Endothelial cell of umbilical vein (primary cell): ENCODE data around the gene P2RY8. TPM values are rescaled to one million over a fixed set of nuclear protein-coding genes. Genes with fewer than 3 reads are reported as not detected.

Experiments
- BruUV-seq: library from RNA; stranded (reverse); fragments of 400-500 nt; replicated peaks from 2 replicates; lab custom pipeline; 2021; lab: Mats Ljungman, UMichigan
- CTCF ChIA-PET: fragments of 300-600, 350-600 bp; sonication (Branson Sonifier 250); formaldehyde crosslinking; loops from one replicate; lab custom pipeline; 2021; ENCODE audit warnings: antibody characterized with exemption, inconsistent platforms; lab: Charles Lee
- POLR2A ChIA-PET: fragments of 300-600, 350-600 bp; sonication (Branson Sonifier 250); formaldehyde crosslinking; loops from one replicate; lab custom pipeline; 2021; ENCODE audit warnings: antibody characterized with exemption, inconsistent platforms; lab: Charles Lee
- DNase-seq: peaks from one replicate; pipeline ENCODE4 v3.0.0-alpha.2; 2011; ENCODE audit warnings: low read depth, low spot score
- FAIRE-seq: peaks from 2 replicates; lab custom pipeline; 2011; peaks lifted over from hg19 to GRCh38; lab: Jason Lieb, UNC
- H2AFZ ChIP-seq: 2 replicates; pipeline ENCODE4 v1.6.0; 2012; ENCODE audit warnings: low read depth, low read length, control low read depth, inconsistent platforms
- H3K27ac ChIP-seq: 2 replicates; pipeline ENCODE4 v1.5.1; 2011; ENCODE audit warnings: low read depth, mild to moderate bottlenecking, control low read depth, low read length, moderate library complexity; ENCODE audit not compliant: insufficient read depth
- H3K27me3 ChIP-seq, 2 experiments: 2 replicates each; pipeline versions ENCODE4 v1.6.0 to v1.6.1; 2011; ENCODE audit warnings: low read length in 2 of 2, mixed read lengths in 1 of 2; ENCODE audit not compliant: control insufficient read depth in 2 of 2, insufficient read depth in 2 of 2
- H3K36me3 ChIP-seq, 2 experiments: 2 replicates in 1 of 2; 3 replicates in 1 of 2; pipeline ENCODE4 v1.5.1; 2011; ENCODE audit warnings: low read length in 2 of 2, mild to moderate bottlenecking in 1 of 2, moderate library complexity in 1 of 2; ENCODE audit not compliant: control insufficient read depth in 2 of 2, insufficient read depth in 2 of 2; ENCODE audit errors: extremely low read depth in 1 of 2
- H3K4me1 ChIP-seq: 3 replicates; pipeline ENCODE4 v1.5.1; 2011; ENCODE audit warnings: mild to moderate bottlenecking, low read length; ENCODE audit not compliant: control insufficient read depth, insufficient read depth; ENCODE audit errors: extremely low read depth
- H3K4me2 ChIP-seq: 2 replicates; pipeline ENCODE4 v1.6.1; 2011; ENCODE audit warnings: low read length, control low read depth, mixed read lengths; ENCODE audit not compliant: insufficient read depth
- H3K4me3 ChIP-seq, 3 experiments: fragments of 200-600 bp in 1 of 3; sonication (generic), shearing (Covaris generic) in 1 of 3; replicated peaks in 1 of 3; 2 replicates each; pipeline ENCODE4 v1.5.1; 2011 to 2016; ENCODE audit warnings: control low read depth in 3 of 3, low read length in 3 of 3, mild to moderate bottlenecking in 2 of 3, inconsistent platforms in 1 of 3, low read depth in 1 of 3, moderate library complexity in 1 of 3; ENCODE audit not compliant: insufficient read depth in 1 of 3
- H3K79me2 ChIP-seq: 2 replicates; pipeline ENCODE4 v1.6.0; 2012; ENCODE audit warnings: low read length, inconsistent platforms; ENCODE audit not compliant: control insufficient read depth, insufficient read depth
- H3K9ac ChIP-seq: replicated peaks from 2 replicates; pipeline ENCODE3; 2011; ENCODE audit warnings: low read length, control low read depth; ENCODE audit not compliant: insufficient read depth; ENCODE audit errors: extremely low read depth
- H3K9me1 ChIP-seq: replicated peaks from 3 replicates; pipeline ENCODE4 v1.6.0; 2011; ENCODE audit warnings: mild to moderate bottlenecking, low read length; ENCODE audit not compliant: control insufficient read depth, insufficient read depth; ENCODE audit errors: extremely low read depth
- H3K9me3 ChIP-seq: replicated peaks from 2 replicates; pipeline ENCODE4 v1.5.1; 2012; ENCODE audit warnings: low read length, inconsistent platforms; ENCODE audit not compliant: control insufficient read depth, insufficient read depth
- H4K20me1 ChIP-seq: replicated peaks from 2 replicates; pipeline ENCODE3; 2011; ENCODE audit warnings: mild to moderate bottlenecking, low read length; ENCODE audit not compliant: control insufficient read depth, insufficient read depth; ENCODE audit errors: extremely low read depth
- EZH2 ChIP-seq: IDR thresholded peaks from 2 replicates; pipeline ENCODE4 v1.6.1; 2012; ENCODE audit warnings: borderline replicate concordance, low read depth, mild to moderate bottlenecking, moderate library complexity, low read length, inconsistent platforms; ENCODE audit not compliant: severe bottlenecking
- FOS ChIP-seq: IDR thresholded peaks from 2 replicates; pipeline ENCODE4 v1.6.1; 2011; ENCODE audit warnings: mild to moderate bottlenecking, low read length, moderate library complexity, borderline replicate concordance; ENCODE audit not compliant: insufficient read depth
- GATA2 ChIP-seq: IDR thresholded peaks from 2 replicates; pipeline ENCODE4 v1.7.0; 2011; ENCODE audit warnings: low read depth, mild to moderate bottlenecking, moderate library complexity, mixed read lengths, low read length; ENCODE audit not compliant: insufficient read length, insufficient read depth
- JUN ChIP-seq: IDR thresholded peaks from 2 replicates; pipeline ENCODE4 v1.6.1; 2011; ENCODE audit warnings: borderline replicate concordance, low read depth; ENCODE audit not compliant: insufficient read length, insufficient read depth
- MYC ChIP-seq: IDR thresholded peaks from one replicate; pipeline ENCODE4 v1.6.1; 2011; ENCODE audit warnings: mild to moderate bottlenecking, low read depth, low read length
- POLR2A ChIP-seq: IDR thresholded peaks from 2 replicates; pipeline ENCODE4 v1.6.1; 2012; ENCODE audit warnings: low read depth, mild to moderate bottlenecking, control low read depth, low read length
- POLR2AphosphoS5 ChIP-seq: IDR thresholded peaks from 2 replicates; pipeline ENCODE4 v1.6.1; 2012; ENCODE audit warnings: low read depth, mild to moderate bottlenecking, control low read depth, low read length, moderate library complexity; ENCODE audit not compliant: insufficient read depth
- dilution Hi-C: fragments of 300-500 bp; cut with MboI; formaldehyde crosslinking; loops from one replicate; pipeline ENCODE4 v1.15.0; 2019; ENCODE audit warnings: low sequenced_read_pairs; ENCODE audit not compliant: extremely low pct_ligation_motif_present
- intact Hi-C: fragments of 100-400 bp; cut with micrococcal nuclease; formaldehyde crosslinking; loops from one replicate; pipeline ENCODE4 v1.10.0; 2022
- polyA plus RNA-seq, 4 experiments: library from polyadenylated mRNA; depleted of rRNA in 3 of 4; stranded (reverse) in 3 of 4; unstranded in 1 of 4; fragments of >200 nt; gene quantifications; 2 replicates each; pipeline versions ENCODE4 v1.2.1 to v1.2.3, GENCODE V29; 2011 to 2012; ENCODE audit warnings: missing spikeins in 1 of 4
- total RNA-seq: library from RNA; stranded (reverse); gene quantifications from 2 replicates; pipeline ENCODE4 v1.2.3, GENCODE V29; 2021
- TF ChIP-seq, protein P1 (sequence below), 2 donors: IDR thresholded peaks; 1 replicate in 1 of 2; 2 replicates in 1 of 2; pipeline ENCODE4 v1.5.1; 2011; ENCODE audit warnings: low read length in 2 of 2, mild to moderate bottlenecking in 2 of 2, moderate library complexity in 2 of 2, control low read depth in 1 of 2, inconsistent platforms in 1 of 2, low read depth in 1 of 2; ENCODE audit not compliant: insufficient read depth in 1 of 2; ENCODE audit errors: extremely low read depth in 1 of 2
- TF ChIP-seq, protein P2 (sequence below): IDR thresholded peaks from 2 replicates; pipeline ENCODE4 v1.6.1; 2011; ENCODE audit not compliant: insufficient read depth, insufficient read length

Gene P2RY8
- total and polyA plus RNA-seq, 2 donors (not counting 3 experiments of a cell fraction or from before 2014, with no cell fraction given) = not detected

DNA sequence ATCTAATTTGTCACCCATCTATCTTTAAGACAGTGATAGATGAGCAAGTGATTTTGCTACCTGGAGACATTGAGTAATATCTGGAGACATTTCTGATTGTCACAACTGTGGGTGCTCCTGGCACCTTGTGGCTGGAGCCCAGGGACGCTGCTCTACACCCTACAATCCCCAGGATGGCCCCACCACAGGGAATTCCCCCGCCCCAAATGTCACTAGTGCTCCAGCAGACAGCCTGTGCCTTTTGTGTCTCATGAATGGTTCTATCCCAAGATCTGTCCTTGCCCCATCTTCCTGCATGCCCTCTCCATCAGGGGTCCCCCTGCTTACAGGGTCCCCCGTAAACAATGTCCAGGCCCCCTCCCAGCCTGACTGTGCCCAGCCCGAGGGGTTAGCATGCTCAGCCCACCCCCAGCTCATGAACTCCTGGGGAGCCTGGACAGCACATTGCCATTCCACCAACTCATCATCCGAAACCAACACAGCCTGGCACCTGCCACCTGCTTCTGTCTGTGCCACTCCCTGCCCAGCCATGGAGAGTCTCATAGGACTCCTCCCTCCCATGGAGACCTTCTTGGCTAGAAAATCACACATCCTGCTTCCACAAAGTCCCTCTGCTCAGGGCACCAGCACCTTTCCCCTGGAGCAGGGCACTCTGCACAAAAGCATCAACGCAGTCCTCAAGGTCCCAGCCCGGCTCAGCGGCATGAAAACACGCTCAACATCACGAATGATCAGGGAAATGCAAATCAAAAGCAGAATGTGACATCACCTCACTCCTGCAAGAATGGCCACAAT, 5.7 kb downstream of the P2RY8 start:
- FAIRE-seq (no peak), DNase-seq (no peak)
- H3K27ac ChIP-seq = no peak overlapping the region
- no peaks in the 10 kb centered on the region for H3K36me3 ChIP-seq
- intact Hi-C loops (no loop called here), dilution Hi-C loops (no loop called here)
- BruUV-seq = no TSS peak
- H3K4me3 ChIP-seq = no peak overlapping the region
- no peaks in the 10 kb centered on the region for H3K9me1 ChIP-seq
- TF ChIP-seq FOS = no peak
- no peak for TF ChIP-seq POLR2A
- TF ChIP-seq GATA2 = no peak
- no peak for TF ChIP-seq POLR2AphosphoS5
- TF ChIP-seq EZH2 = no peak
- TF ChIP-seq JUN = no peak
- TF ChIP-seq, protein P1, sequence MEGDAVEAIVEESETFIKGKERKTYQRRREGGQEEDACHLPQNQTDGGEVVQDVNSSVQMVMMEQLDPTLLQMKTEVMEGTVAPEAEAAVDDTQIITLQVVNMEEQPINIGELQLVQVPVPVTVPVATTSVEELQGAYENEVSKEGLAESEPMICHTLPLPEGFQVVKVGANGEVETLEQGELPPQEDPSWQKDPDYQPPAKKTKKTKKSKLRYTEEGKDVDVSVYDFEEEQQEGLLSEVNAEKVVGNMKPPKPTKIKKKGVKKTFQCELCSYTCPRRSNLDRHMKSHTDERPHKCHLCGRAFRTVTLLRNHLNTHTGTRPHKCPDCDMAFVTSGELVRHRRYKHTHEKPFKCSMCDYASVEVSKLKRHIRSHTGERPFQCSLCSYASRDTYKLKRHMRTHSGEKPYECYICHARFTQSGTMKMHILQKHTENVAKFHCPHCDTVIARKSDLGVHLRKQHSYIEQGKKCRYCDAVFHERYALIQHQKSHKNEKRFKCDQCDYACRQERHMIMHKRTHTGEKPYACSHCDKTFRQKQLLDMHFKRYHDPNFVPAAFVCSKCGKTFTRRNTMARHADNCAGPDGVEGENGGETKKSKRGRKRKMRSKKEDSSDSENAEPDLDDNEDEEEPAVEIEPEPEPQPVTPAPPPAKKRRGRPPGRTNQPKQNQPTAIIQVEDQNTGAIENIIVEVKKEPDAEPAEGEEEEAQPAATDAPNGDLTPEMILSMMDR (IDR thresholded peaks at IDR 0.05; ENCODE audit: extremely low read depth in 1 of 2, insufficient read depth in 1 of 2, low read depth in 1 of 2, low read length in 2 of 2) = no peak
- TF ChIP-seq MYC = no peak
- TF ChIP-seq, protein P2, sequence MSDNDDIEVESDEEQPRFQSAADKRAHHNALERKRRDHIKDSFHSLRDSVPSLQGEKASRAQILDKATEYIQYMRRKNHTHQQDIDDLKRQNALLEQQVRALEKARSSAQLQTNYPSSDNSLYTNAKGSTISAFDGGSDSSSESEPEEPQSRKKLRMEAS = no peak
- no peak overlapping the region for H3K9ac ChIP-seq
- H3K27me3 ChIP-seq = no peaks in the 10 kb centered on the region
- H3K4me2 ChIP-seq = no peak overlapping the region
- no peaks in the 10 kb centered on the region for H3K79me2 ChIP-seq
- no peaks in the 10 kb centered on the region for H3K4me1 ChIP-seq
- H3K9me3 ChIP-seq = peaks cover 2% of the 10 kb centered on the region
- H4K20me1 ChIP-seq = no peaks in the 10 kb centered on the region
- POLR2A ChIA-PET = no interaction called here
- CTCF ChIA-PET = no interaction called here
- H2AFZ ChIP-seq = no peak overlapping the region
